Activated T-helper 2 cell treated with anti-CD3 and anti-CD28 coated beads, Interferon-gamma antibody, Interleukin-2, Interleukin-4, amounts not matched to agents 10 μg/mL and 5 μg/mL and 100 μg/mL, durations not matched to agents 14 hours and 24 hours and 36 hours (primary cell): Measurements from ENCODE around the gene PBOV1. TPM values are rescaled to one million over a fixed set of nuclear protein-coding genes. Genes with fewer than 3 reads are reported as not detected.

Experiments used
- DNase-seq: peaks from one replicate; pipeline ENCODE4 v3.0.0; 2021; ENCODE audit warnings: low spot score
- H3K27ac Mint-ChIP-seq: one replicate; pipeline ENCODE4 v1.8.0; 2021; ENCODE audit warnings: mixed read lengths
- H3K27me3 Mint-ChIP-seq: one replicate; pipeline ENCODE4 v1.8.0; 2021; ENCODE audit warnings: low read depth, mixed read lengths
- H3K36me3 Mint-ChIP-seq: one replicate; pipeline ENCODE4 v1.8.0; 2021; ENCODE audit warnings: low read depth, mixed read lengths
- H3K4me1 Mint-ChIP-seq: one replicate; pipeline ENCODE4 v1.8.0; 2021; ENCODE audit warnings: low read depth, mixed read lengths
- H3K4me3 Mint-ChIP-seq: one replicate; pipeline ENCODE4 v1.8.0; 2021; ENCODE audit warnings: low read depth, mild to moderate bottlenecking, moderate library complexity, mixed read lengths
- H3K9me3 Mint-ChIP-seq: one replicate; pipeline ENCODE4 v1.8.0; 2021; ENCODE audit warnings: mixed read lengths
- intact Hi-C: fragments of 100-400 bp; cut with micrococcal nuclease; formaldehyde crosslinking; loops from one replicate; pipeline ENCODE4 v1.15.1; 2023
- total RNA-seq: library from RNA; stranded (reverse); gene quantifications from 2 replicates; pipeline ENCODE4 v1.2.3, GENCODE V29; 2022

The PBOV1 gene
- total RNA-seq, 1 donor from 2014 or later, result not detected

- intact Hi-C loops, result no loop called here
- no peaks in the 10 kb centered on the region for H3K36me3 Mint-ChIP-seq
- H3K4me1 Mint-ChIP-seq, result no peaks in the 10 kb centered on the region
- no peak overlapping the region for H3K27ac Mint-ChIP-seq
- no peak for DNase-seq
- H3K27me3 Mint-ChIP-seq, result peaks cover 7% of the 10 kb centered on the region
- H3K4me3 Mint-ChIP-seq, result no peak overlapping the region
- H3K9me3 Mint-ChIP-seq, result no peaks in the 10 kb centered on the region
These were observed 29.9 kb downstream of the PBOV1 start for GRCh38 chr6:138188278-138188941.

GRCh38 chr6:138187156-138187555 lies 31.1 kb downstream of the PBOV1 start:
- no peaks in the 10 kb centered on the region for H3K4me1 Mint-ChIP-seq
- H3K36me3 Mint-ChIP-seq, result no peaks in the 10 kb centered on the region
- no peak overlapping the region for H3K27ac Mint-ChIP-seq
- H3K27me3 Mint-ChIP-seq, result peaks cover 10% of the 10 kb centered on the region
- intact Hi-C loops, result no loop called here
- DNase-seq, result no peak
- no peaks in the 10 kb centered on the region for H3K9me3 Mint-ChIP-seq
- H3K4me3 Mint-ChIP-seq, result no peak overlapping the region

GRCh38 chr6:138184230-138184629 lies 34.1 kb downstream of the PBOV1 start:
- no peak for DNase-seq
- no peaks in the 10 kb centered on the region for H3K36me3 Mint-ChIP-seq
- no peaks in the 10 kb centered on the region for H3K9me3 Mint-ChIP-seq
- no peak overlapping the region for H3K27ac Mint-ChIP-seq
- H3K27me3 Mint-ChIP-seq, result peaks cover 14% of the 10 kb centered on the region
- H3K4me1 Mint-ChIP-seq, result no peaks in the 10 kb centered on the region
- H3K4me3 Mint-ChIP-seq, result no peak overlapping the region
- intact Hi-C loops, result no loop called here

DNA sequence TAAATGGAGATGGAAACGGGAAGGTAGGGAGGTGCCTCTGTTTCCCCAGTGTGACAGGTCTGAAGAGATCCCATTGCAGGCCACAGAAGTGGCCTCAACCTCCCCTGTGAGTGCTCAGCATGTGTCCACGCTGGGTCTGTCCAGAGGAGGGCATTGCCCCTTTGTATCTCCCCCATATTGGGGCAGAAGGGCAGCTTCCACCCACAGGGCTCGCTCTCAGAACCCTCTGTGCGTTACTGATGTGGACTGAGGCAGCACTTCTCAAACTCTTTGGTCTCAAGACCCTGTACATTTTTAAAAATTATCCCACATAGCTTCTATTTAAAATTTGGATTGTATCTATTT lies 34.5 kb downstream of the PBOV1 start:
- H3K4me3 Mint-ChIP-seq, result no peak overlapping the region
- H3K27me3 Mint-ChIP-seq, result peaks cover 14% of the 10 kb centered on the region
- H3K4me1 Mint-ChIP-seq, result no peaks in the 10 kb centered on the region
- DNase-seq, result no peak
- intact Hi-C loops, result no loop called here
- H3K27ac Mint-ChIP-seq, result no peak overlapping the region
- no peaks in the 10 kb centered on the region for H3K36me3 Mint-ChIP-seq
- H3K9me3 Mint-ChIP-seq, result no peaks in the 10 kb centered on the region

- Mint-ChIP-seq H3K4me1 (no peaks in the 10 kb centered on the region), H3K4me3 (no peak overlapping the region), H3K9me3 (peaks cover 5% of the 10 kb centered on the region), H3K36me3 (no peaks in the 10 kb centered on the region), H3K27me3 (peaks cover 13% of the 10 kb centered on the region), H3K27ac (no peak overlapping the region)
- intact Hi-C loops, result no loop called here
- no peak for DNase-seq
These were observed 35.1 kb downstream of the PBOV1 start for GRCh38 chr6:138182939-138183789.

GRCh38 chr6:138176652-138177232 lies 41.5 kb downstream of the PBOV1 start:
- Mint-ChIP-seq H3K27me3 (peaks cover 22% of the 10 kb centered on the region), H3K4me1 (no peaks in the 10 kb centered on the region), H3K9me3 (peaks cover 17% of the 10 kb centered on the region), H3K36me3 (no peaks in the 10 kb centered on the region), H3K4me3 (no peak overlapping the region), H3K27ac (no peak overlapping the region)
- DNase-seq, result no peak
- intact Hi-C loops, result no loop called here

DNA sequence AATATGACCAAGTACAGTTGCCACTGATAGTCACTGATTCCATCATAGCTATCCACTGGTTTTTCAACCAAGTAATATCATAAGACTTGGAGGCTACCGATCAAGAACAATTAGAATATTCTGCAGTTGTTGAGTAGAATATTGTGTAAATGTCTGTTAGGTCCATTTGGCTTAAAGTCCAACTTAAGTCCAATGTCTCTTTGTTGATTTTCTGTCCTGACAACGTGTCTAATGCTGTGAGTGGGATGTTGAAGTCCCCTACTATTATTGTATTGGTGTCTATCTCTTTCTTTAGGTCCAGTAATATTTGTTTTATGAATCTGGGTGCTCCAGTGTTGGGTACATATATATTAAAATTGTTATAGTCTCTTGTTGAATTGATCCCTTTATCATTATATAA lies 42.7 kb downstream of the PBOV1 start:
- H3K9me3 Mint-ChIP-seq, result peaks cover 17% of the 10 kb centered on the region
- H3K27me3 Mint-ChIP-seq, result peaks cover 26% of the 10 kb centered on the region
- H3K4me1 Mint-ChIP-seq, result no peaks in the 10 kb centered on the region
- no peak overlapping the region for H3K4me3 Mint-ChIP-seq
- no peak for DNase-seq
- intact Hi-C loops, result no loop called here
- H3K36me3 Mint-ChIP-seq, result no peaks in the 10 kb centered on the region
- no peak overlapping the region for H3K27ac Mint-ChIP-seq

Other genes with a start within 250 kb of the PBOV1 start
- 6.4 and 7.0 TPM in 2 replicates for gene PERP, start 111.1 kb downstream of the PBOV1 start, total RNA-seq
- gene ARFGEF3, start 56.6 kb downstream of the PBOV1 start, total RNA-seq, result 0.48 and 0.55 TPM in 2 replicates
- gene SMIM28, start 159.4 kb upstream of the PBOV1 start, total RNA-seq, result not detected in 2 replicates
- 17.2 and 20.0 TPM in 2 replicates for gene HEBP2, start 185.7 kb upstream of the PBOV1 start, total RNA-seq